GM19455 (cell line): Measurements from ENCODE around the gene CAMK1G.

Experiments used
- ATAC-seq: cut with Tn5 transposase; IDR thresholded peaks from one replicate; pipeline ENCODE4 v1.9.1; 2021; ENCODE audit not compliant: unreplicated experiment

Gene CAMK1G

DNA sequence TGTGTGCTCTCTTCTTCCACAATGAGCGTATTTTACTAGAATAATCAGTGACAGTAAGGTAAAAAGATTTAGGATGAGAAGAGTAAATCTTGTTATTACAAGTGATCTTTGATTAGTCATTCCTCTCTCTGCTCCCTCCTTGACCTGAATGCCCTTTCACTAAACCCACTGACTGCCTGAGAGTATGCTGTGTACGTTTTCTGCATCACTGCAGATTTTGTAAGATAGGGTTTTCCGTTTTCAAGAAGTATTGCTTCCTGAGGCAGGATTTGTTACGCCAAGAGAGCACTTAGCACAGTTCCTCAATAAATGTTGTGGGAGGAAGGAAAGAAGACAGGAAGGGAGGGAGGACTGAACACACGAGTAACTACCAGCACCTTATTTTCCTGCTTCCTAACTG lies 76.4 kb downstream of the CAMK1G start:
- no peak for ATAC-seq

- ATAC-seq = no peak
Observed at GRCh38 chr1:209661071-209661470, 77.6 kb downstream of the CAMK1G start.

- ATAC-seq = no peak
Observed at GRCh38 chr1:209662879-209663327, 79.4 kb downstream of the CAMK1G start.
